Activated naive CD4-positive, alpha-beta T cell treated with anti-CD3 and anti-CD28 coated beads for 36 hours (primary cell): ENCODE measurements around the gene ZNF561. TPM values are rescaled to one million over a fixed set of nuclear protein-coding genes. Genes with fewer than 3 reads are reported as not detected.
"Not testable (repeated sequence)": the region's sequence is repeated elsewhere in the genome, so short reads cannot be mapped to it uniquely, and the experiment has no call there.

Source experiments
- CTCF ChIA-PET: fragments of 350-600 bp; sonication (Branson Sonifier 250); formaldehyde crosslinking; loops from one replicate; lab custom pipeline; 2021; ENCODE audit warnings: antibody characterized with exemption; lab: Charles Lee
- DNase-seq: peaks from one replicate; pipeline ENCODE4 v3.0.0-alpha.2; 2020
- H3K27ac Mint-ChIP-seq: one replicate; pipeline ENCODE4 v1.8.0; 2021; ENCODE audit warnings: mild to moderate bottlenecking, mixed read lengths
- H3K27me3 Mint-ChIP-seq: one replicate; pipeline ENCODE4 v1.8.0; 2021; ENCODE audit warnings: low read depth, mixed read lengths
- H3K36me3 Mint-ChIP-seq: one replicate; pipeline ENCODE4 v1.8.0; 2021; ENCODE audit warnings: low read depth, mixed read lengths
- H3K4me1 Mint-ChIP-seq: one replicate; pipeline ENCODE4 v1.8.0; 2021; ENCODE audit warnings: low read depth, mixed read lengths
- H3K4me3 Mint-ChIP-seq: one replicate; pipeline ENCODE4 v1.8.0; 2021; ENCODE audit warnings: mild to moderate bottlenecking, moderate library complexity, mixed read lengths
- H3K9me3 Mint-ChIP-seq: one replicate; pipeline ENCODE4 v1.8.0; 2021; ENCODE audit warnings: mixed read lengths
- intact Hi-C: fragments of 100-400 bp; cut with micrococcal nuclease; formaldehyde crosslinking; loops from one replicate; pipeline ENCODE4 v1.15.1; 2023
- total RNA-seq, 2 experiments: library from RNA; stranded (reverse); gene quantifications; one replicate each; pipeline ENCODE4 v1.2.3, GENCODE V29; 2021

The ZNF561 gene
- total RNA-seq, result 10 to 100 TPM; 28.7 to 29.4 TPM

DNA sequence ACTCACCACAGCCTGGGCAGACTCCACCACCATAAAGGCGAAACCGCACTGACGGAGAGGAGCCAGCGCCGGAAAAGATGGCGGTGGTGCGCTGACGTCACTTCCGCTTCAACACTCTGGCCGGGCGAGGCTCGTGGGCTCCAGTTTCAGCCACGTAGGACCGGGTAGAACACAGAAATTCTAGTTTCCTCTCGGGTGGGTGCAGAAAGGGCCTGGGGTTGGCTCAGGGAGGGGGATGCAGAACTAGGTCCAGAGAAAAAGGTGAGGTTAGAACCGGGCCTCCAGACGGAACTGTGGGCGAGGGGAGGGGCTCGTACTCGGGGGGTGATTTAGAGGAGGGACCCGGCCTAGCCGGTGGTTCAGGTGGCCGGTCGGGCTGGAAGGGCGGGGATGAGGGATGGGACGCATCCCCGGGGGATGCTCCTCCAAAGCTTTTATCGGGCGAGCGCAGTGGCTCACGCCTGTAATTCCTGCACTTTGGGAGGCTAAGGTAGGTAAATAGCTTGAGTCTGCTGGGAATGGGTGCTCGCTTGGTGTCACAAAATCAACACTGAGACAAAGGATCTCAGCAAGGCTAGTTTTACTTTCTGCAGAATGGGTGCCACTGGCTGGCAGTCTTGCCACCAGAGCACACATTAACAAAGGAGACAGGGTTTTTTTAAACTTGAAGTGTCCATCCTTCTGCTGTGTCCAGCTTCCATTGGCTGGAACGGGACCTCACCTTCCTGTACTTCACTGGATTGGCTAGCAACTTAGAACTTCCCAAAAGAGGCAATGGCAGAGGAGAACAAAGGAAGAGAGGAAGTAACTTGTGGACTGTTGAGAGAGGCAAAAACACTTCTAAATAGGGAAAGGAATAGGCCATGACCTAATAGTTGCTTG lies at the start of gene ZNF561:
Gene ZNF561 (minus strand): TSS at position 77 of the 882 bp plus-strand sequence. CDS start 1,776 bp downstream, outside the sequence.
- peak; percentile 90 for DNase-seq
- peaks cover 35% of the 10 kb centered on the region for H3K36me3 Mint-ChIP-seq
- peak within 1 kb of the TSS; percentile 98 for H3K4me3 Mint-ChIP-seq
- peaks cover 18% of the 10 kb centered on the region for H3K4me1 Mint-ChIP-seq
- no peaks in the 10 kb centered on the region for H3K9me3 Mint-ChIP-seq
- intact Hi-C loops, result loop anchor here (1.0 to 5.0 kb wide), 6 partner anchors 35 to 789 kb away; partner anchors contain the start of genes MBD3L1, ZNF558 and ZNF846
- CTCF ChIA-PET, result interaction anchor here (0.8 to 1.1 kb wide), 3 partner anchors 148 to 174 kb away, joined by 3 read pairs; partner anchors contain the start of gene ZNF846
- H3K27me3 Mint-ChIP-seq, result no peaks in the 10 kb centered on the region
- H3K27ac Mint-ChIP-seq, result peak within 1 kb of the TSS; percentile 99

DNA sequence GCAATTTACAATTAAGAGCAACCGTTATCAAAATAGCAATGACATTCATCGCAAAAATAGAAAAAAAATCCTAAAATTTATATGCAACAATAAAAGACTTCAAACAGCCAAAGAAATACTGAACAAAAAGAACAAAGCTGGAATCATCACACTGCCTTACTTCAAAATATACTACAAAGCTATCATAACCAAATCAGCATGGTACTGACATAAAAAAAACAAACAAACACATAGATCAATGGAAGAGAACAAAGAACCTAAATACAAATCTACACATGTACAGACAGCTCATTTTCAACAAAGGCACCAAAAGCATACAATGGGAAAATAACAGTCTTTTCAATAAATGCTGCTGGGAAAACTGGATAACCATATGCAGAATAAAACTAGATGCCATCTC lies 47.5 kb upstream of the ZNF561 start:
- CTCF ChIA-PET, result no interaction called here
- Mint-ChIP-seq H3K4me3 (no peak overlapping the region), H3K36me3 (peaks cover 91% of the 10 kb centered on the region), H3K9me3 (peaks cover 60% of the 10 kb centered on the region), H3K4me1 (peaks cover 27% of the 10 kb centered on the region), H3K27ac (no peak overlapping the region), H3K27me3 (no peaks in the 10 kb centered on the region)
- intact Hi-C loops, result no loop called here
- no peak for DNase-seq

DNA sequence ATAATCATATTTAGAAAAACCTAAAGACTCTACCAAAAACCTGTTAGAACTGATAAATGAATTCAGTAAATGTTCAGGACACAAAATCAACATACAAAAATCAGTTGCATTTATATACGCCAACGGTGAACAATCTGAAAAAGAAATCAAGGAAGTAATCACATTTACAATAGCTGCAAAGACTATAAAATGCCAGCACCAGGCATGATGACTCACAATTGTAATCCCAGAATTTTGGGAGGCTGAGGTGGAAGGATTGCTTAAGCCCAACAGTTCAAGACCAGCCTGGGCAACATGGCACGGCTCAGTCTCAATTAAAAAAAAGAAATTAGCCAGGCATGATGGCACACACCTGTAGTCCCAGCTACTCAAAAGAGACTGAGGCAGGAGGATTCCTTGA lies 46.9 kb upstream of the ZNF561 start:
- H3K9me3 Mint-ChIP-seq, result peaks cover 59% of the 10 kb centered on the region

DNA sequence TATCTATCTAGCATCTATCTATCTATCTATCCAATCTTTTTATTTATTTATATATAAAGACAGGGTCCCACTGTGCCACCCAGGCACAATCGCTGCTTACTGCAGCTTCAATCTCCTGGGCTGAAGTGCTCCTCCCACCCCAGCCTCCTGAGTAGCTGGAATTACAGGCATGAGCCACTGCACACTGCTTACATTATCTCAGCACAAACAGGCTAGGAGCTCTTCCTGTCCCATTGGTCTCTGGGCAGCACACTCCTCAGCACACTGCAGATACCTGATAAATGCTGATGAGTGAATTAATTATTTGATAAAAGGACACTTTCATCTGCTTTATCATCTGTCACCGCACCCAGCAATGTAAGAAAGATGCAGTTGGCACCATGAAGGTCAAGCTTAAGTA lies 37.7 kb upstream of the ZNF561 start:
- Mint-ChIP-seq H3K9me3 (peaks cover 9% of the 10 kb centered on the region), H3K4me1 (peaks cover 1% of the 10 kb centered on the region), H3K27ac (no peak overlapping the region)

More for the DNA sequence above, 46.9 kb upstream of the ZNF561 start:
- Mint-ChIP-seq H3K4me3 (no peak overlapping the region), H3K36me3 (peaks cover 87% of the 10 kb centered on the region), H3K27me3 (no peaks in the 10 kb centered on the region), H3K4me1 (peaks cover 25% of the 10 kb centered on the region), H3K27ac (no peak overlapping the region)
- no peak for DNase-seq
- CTCF ChIA-PET, result interaction anchor here (0.7 kb wide), 1 partner anchor 35 kb away, joined by 4 read pairs; no protein-coding TSS in a partner anchor
- intact Hi-C loops, result no loop called here

DNA sequence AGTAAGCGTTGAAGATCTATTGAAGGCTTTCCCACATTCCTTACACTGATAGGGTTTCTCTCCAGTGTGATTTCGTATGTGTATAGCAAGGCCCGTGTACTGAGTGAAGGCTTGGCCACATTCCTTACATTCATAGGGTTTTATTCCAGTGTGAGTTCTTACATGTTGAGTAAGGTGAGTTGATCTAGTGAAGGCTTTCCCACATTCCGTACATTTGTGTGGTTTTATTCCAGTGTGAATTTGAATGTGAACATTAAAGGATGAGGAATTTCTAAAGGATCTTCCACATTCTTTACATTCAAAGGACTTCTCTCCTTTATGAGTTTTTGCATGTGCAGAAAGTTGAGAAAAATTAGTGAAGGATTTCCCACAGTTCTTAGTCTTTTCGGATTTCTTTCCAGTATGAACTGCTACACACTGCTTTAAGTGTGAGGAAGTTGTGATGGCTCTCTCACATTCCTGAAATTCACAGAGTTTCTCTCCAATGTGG lies 32.1 kb upstream of the ZNF561 start:
- H3K27me3 Mint-ChIP-seq, intact Hi-C loops, H3K4me3 Mint-ChIP-seq, H3K4me1 Mint-ChIP-seq, CTCF ChIA-PET, H3K27ac Mint-ChIP-seq, DNase-seq: not testable (repeated sequence)
- Mint-ChIP-seq H3K9me3 (peaks cover 36% of the 10 kb centered on the region), H3K36me3 (peaks cover 92% of the 10 kb centered on the region)

More for the DNA sequence above, 37.7 kb upstream of the ZNF561 start:
- intact Hi-C loops, result no loop called here
- CTCF ChIA-PET, result no interaction called here
- H3K27me3 Mint-ChIP-seq, result no peaks in the 10 kb centered on the region
- no peak overlapping the region for H3K4me3 Mint-ChIP-seq
- no peak for DNase-seq
- peaks cover 68% of the 10 kb centered on the region for H3K36me3 Mint-ChIP-seq

DNA sequence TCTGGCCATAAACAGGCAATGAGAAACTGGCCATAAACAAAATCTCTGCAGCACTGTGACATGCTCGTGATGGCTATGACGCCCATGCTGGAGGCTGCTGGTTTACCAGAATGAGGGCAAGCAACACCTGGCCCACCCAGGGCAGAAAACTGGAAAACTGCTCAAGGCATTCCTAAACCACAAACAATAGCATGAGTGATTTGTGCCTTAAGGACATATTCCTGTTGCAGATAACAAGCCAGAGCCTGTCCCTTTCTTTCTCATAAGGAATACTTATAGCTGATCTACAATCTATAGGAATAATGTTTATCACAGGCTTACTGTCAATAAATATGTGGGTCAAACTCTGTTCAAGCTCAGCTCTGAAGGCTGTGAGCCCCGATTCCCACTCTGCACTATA lies 30.4 kb upstream of the ZNF561 start:
- CTCF ChIA-PET, H3K27ac Mint-ChIP-seq, H3K4me3 Mint-ChIP-seq, DNase-seq, H3K4me1 Mint-ChIP-seq, intact Hi-C loops, H3K27me3 Mint-ChIP-seq: not testable (repeated sequence)
- Mint-ChIP-seq H3K9me3 (peaks cover 34% of the 10 kb centered on the region), H3K36me3 (peaks cover 81% of the 10 kb centered on the region)

DNA sequence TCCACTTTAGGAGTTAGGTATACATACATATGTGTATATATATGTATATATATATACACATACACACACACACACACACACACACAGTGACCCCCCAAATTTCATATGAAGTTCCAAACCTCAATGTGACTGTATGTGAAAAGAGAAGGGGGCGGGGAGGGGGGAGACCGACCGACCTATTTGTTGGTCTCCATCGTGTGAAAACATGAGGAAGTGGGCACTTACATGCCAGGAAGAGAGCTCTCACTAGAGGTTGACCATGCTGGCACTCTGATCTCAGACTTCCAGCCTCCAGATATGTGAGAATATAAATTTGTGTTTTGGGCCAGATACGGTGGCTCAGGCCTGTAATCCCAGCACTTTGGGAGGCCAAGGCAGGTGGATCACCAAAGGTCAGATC lies 29.3 kb upstream of the ZNF561 start:
- Mint-ChIP-seq H3K27ac (no peak overlapping the region), H3K9me3 (peaks cover 33% of the 10 kb centered on the region), H3K36me3 (peaks cover 75% of the 10 kb centered on the region), H3K4me1 (no peaks in the 10 kb centered on the region), H3K4me3 (no peak overlapping the region), H3K27me3 (no peaks in the 10 kb centered on the region)
- CTCF ChIA-PET, result no interaction called here
- DNase-seq, result no peak
- intact Hi-C loops, result no loop called here

DNA sequence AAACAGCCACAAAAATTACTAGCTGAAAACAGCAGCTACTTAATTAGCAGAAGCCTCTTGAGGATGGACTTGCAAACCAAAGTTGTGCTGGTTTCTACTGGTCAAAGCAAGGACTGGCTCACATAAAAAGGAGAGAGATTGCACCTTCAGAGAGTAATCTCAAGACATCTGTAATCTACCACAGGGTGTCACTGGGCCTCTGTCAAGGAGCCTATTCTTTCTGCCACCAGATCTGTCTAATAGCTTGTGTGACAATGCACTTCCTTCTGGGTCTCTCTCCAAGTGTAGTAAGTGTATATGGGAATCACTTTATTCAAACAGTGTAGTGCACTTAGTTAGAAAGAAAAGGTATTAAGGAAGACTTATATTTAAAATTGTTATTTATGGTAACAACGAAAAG lies 24.4 kb upstream of the ZNF561 start:
- no peaks in the 10 kb centered on the region for H3K4me1 Mint-ChIP-seq
- intact Hi-C loops, result no loop called here
- CTCF ChIA-PET, result no interaction called here
- peaks cover 21% of the 10 kb centered on the region for H3K9me3 Mint-ChIP-seq
- no peak for DNase-seq
- H3K36me3 Mint-ChIP-seq, result peaks cover 54% of the 10 kb centered on the region
- H3K27me3 Mint-ChIP-seq, result no peaks in the 10 kb centered on the region
- no peak overlapping the region for H3K4me3 Mint-ChIP-seq
- no peak overlapping the region for H3K27ac Mint-ChIP-seq

DNA sequence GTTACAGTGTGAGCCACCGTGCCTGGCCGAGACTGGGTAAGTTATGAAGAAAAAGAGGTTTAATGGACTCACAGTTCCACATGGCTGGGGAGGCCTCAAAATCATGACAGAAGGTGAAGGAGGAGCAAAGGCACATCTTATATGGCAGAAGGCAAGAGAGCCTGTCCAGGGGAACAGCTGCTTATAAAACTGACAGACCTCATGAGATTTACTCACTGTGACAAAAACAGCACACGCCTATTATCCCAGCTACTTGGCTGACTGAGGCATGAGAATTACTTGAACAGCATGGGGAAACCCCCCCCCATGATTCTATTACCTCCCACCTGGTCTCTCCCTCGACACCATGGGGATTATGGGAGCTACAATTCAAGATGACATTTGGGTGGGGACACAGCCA lies 23.4 kb upstream of the ZNF561 start:
- Mint-ChIP-seq H3K27me3 (no peaks in the 10 kb centered on the region), H3K4me1 (no peaks in the 10 kb centered on the region), H3K36me3 (peaks cover 54% of the 10 kb centered on the region), H3K27ac (no peak overlapping the region), H3K4me3 (no peak overlapping the region), H3K9me3 (peaks cover 19% of the 10 kb centered on the region)
- no peak for DNase-seq
- CTCF ChIA-PET, result no interaction called here
- intact Hi-C loops, result no loop called here

DNA sequence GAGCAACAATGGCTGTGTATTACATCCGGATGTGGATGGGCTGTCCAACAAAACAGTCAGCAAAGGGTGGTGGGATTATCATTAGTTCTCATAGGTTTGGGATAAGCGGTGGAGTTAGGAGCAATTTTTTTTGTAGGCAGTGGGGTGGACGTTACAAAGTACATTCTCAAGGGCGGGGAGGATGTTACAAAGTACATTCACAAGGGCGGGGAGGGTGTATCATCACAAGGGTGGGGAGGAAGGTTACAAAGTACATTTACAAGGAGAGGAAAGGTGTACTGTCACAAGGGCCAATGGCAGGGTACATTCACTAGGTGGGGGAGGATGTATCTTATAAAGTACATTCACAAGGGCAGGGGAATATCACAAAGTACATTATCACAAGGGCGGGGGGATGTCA lies 20.8 kb upstream of the ZNF561 start:
- H3K9me3 Mint-ChIP-seq, result peaks cover 17% of the 10 kb centered on the region
- peak; percentile 19 for DNase-seq
- H3K4me3 Mint-ChIP-seq, result no peak overlapping the region
- intact Hi-C loops, result no loop called here
- H3K27me3 Mint-ChIP-seq, result no peaks in the 10 kb centered on the region
- CTCF ChIA-PET, result no interaction called here
- H3K36me3 Mint-ChIP-seq, result peaks cover 39% of the 10 kb centered on the region
- no peaks in the 10 kb centered on the region for H3K4me1 Mint-ChIP-seq
- H3K27ac Mint-ChIP-seq, result no peak overlapping the region

DNA sequence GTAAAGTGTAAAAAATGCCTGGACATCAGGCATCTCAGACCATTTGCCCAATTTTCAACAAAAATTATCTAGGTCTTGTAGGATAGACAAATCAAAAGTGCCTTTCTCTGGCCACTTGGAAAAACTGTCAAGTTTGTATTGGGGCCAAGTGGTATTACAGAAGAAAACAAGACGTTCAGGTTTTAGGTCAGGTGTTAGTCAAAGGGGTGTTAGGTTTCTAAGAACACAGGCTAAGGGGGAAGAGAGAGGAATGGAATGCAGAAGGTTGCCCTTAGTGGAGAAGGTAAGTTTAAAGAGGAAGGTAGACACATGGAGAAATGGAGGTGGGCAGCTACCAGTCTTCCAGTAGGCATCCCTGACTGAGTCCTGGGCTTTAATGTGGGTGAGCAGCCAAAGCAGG lies 19.9 kb upstream of the ZNF561 start:
- no peak overlapping the region for H3K4me3 Mint-ChIP-seq
- H3K36me3 Mint-ChIP-seq, result peaks cover 34% of the 10 kb centered on the region
- H3K27me3 Mint-ChIP-seq, result no peaks in the 10 kb centered on the region
- intact Hi-C loops, result no loop called here
- CTCF ChIA-PET, result interaction anchor here (0.7 kb wide), 1 partner anchor 153 kb away, joined by 3 read pairs; no protein-coding TSS in a partner anchor
- H3K4me1 Mint-ChIP-seq, result no peaks in the 10 kb centered on the region
- no peak for DNase-seq
- peaks cover 17% of the 10 kb centered on the region for H3K9me3 Mint-ChIP-seq
- H3K27ac Mint-ChIP-seq, result no peak overlapping the region

DNA sequence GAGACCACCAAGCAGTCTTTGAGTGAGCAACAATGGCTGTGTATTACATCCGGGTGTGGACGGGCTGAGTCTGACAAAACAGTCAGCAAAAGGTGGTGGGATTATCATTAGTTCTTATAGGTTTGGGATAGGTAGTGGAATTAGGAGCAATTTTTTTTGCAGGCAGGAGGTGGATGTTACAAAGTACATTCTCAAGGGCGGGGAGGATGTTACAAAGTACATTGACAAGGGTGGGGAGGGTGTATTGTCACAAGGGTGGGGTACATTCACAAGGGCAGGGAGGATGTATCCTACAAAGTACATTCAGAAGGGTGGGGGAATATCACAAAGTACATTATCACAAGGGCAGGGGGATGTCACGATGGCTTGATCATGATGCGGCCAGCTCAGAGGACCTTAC lies 15.0 kb upstream of the ZNF561 start:
- peaks cover 6% of the 10 kb centered on the region for H3K9me3 Mint-ChIP-seq
- DNase-seq, result no peak
- H3K27ac Mint-ChIP-seq, result no peak overlapping the region
- CTCF ChIA-PET, result no interaction called here
- intact Hi-C loops, result no loop called here
- no peaks in the 10 kb centered on the region for H3K27me3 Mint-ChIP-seq
- no peaks in the 10 kb centered on the region for H3K4me1 Mint-ChIP-seq
- H3K36me3 Mint-ChIP-seq, result peaks cover 30% of the 10 kb centered on the region
- H3K4me3 Mint-ChIP-seq, result no peak overlapping the region
